ENCODE measurements around the gene MTHFS.

MTHFS gene

GRCh38 chr15:79820820-79821219 is 76.0 kb downstream of the MTHFS start:
- FAIRE-seq (no peak), DNase-seq (ENCODE audit: low spot score) (no peak)

DNA sequence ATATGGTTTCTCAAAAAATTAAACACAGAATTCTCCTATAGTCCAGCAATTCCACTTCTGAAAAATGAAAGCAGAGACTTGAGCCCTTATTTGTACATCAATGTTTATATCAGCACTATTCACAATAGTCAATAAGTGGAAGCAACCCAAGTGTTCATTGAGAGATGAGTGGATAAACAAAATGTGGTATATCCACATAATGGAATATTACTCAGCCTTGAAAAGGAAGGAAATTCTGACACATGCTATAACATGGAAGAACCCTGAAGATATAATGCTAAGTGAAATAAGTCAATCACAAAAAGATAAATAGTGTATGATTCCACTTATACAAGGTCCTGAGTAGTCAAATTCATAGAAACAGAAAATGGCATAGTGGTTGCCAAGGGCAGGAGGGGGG is 76.6 kb downstream of the MTHFS start:
- no peak for FAIRE-seq
- DNase-seq (ENCODE audit: low spot score) = no peak

- FAIRE-seq = no peak
- no peak for DNase-seq (ENCODE audit: low spot score)
Measured at GRCh38 chr15:79816571-79816970, 80.2 kb downstream of the MTHFS start.

DNA sequence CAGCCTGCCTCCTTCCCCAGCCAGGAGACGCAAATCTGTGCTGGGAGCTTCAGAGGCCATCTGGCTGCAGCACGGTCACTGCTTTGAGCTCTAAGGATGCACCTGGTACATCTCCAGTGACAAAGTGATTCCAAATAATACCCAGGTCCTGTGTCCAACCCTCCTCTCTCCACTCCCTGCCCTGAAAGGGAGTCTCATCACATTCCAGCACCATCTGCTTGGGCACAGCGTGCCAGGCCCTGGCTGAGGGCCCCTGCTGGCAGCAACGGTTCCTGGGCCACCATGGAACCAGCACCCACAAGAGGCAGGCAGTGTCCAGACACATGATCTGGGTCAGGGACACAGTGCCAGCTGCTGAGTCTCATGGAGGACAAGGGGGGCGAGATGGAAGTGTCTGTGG is 81.3 kb downstream of the MTHFS start:
- DNase-seq (ENCODE audit: low spot score) (no peak), FAIRE-seq (no peak)

GRCh38 chr15:79812541-79812940 is 84.3 kb downstream of the MTHFS start:
- DNase-seq (ENCODE audit: low spot score) (no peak), FAIRE-seq (peak; percentile 9)

- DNase-seq (ENCODE audit: low spot score) (no peak), FAIRE-seq (no peak)
Measured at GRCh38 chr15:79811406-79812405, 85.1 kb downstream of the MTHFS start.

GRCh38 chr15:79804838-79805237 is 92.0 kb downstream of the MTHFS start:
- DNase-seq (ENCODE audit: low spot score) (no peak), FAIRE-seq (no peak)

- FAIRE-seq (no peak), DNase-seq (ENCODE audit: low spot score) (no peak)
Measured at GRCh38 chr15:79798311-79798710, 98.5 kb downstream of the MTHFS start.
